Ovary (tissue), 9 donors: Measurements from ENCODE around the gene N4BP2L1. TPM values are rescaled to one million over a fixed set of nuclear protein-coding genes. Genes with fewer than 3 reads are reported as not detected.

Experiments
- DNase-seq, 5 donors: peaks; one replicate each; pipeline ENCODE4 v3.0.0-alpha.2; 2019 to 2020
- H3K27ac ChIP-seq, 2 donors: fragments of 200-600 bp; one replicate each; pipeline versions ENCODE4 v1.5.1 to v1.8.0; 2019 to 2022
- H3K27me3 ChIP-seq: fragments of 200-600 bp; one replicate; pipeline ENCODE4 v1.8.0; 2022
- H3K36me3 ChIP-seq: fragments of 200-600 bp; sonication (generic); one replicate; pipeline ENCODE4 v1.5.1; 2019
- H3K4me1 ChIP-seq: one replicate; pipeline ENCODE4 v1.8.1; 2013; ENCODE audit warnings: mild to moderate bottlenecking, moderate library complexity; ENCODE audit not compliant: insufficient read depth
- H3K4me3 ChIP-seq: fragments of 200-600 bp; sonication (generic); one replicate; pipeline ENCODE4 v1.5.1; 2017
- H3K9me3 ChIP-seq, 2 donors: fragments of 200-600 bp in 1 of 2; sonication (generic) in 1 of 2; one replicate each; pipeline versions ENCODE4 v1.5.1 to v1.8.1; 2013 to 2019; ENCODE audit warnings: mild to moderate bottlenecking in 1 of 2, moderate library complexity in 1 of 2
- CTCF ChIP-seq, 3 donors: fragments of 450-650 bp in 2 of 3; fragments of 200-600 bp in 1 of 3; IDR thresholded peaks; one replicate each; pipeline versions ENCODE4 v1.5.1 to v1.8.0; 2016 to 2022; ENCODE audit warnings: antibody characterized with exemption in 3 of 3, mild to moderate bottlenecking in 1 of 3
- EP300 ChIP-seq: sonication (generic); formaldehyde crosslinking; IDR thresholded peaks from one replicate; pipeline ENCODE4 v1.6.1; 2017; ENCODE audit warnings: antibody characterized with exemption
- POLR2A ChIP-seq: fragments of 450-650 bp; IDR thresholded peaks from one replicate; pipeline ENCODE4 v1.6.1; 2017; ENCODE audit warnings: antibody characterized with exemption, mild to moderate bottlenecking, moderate library complexity
- WGBS, 3 donors: extraction: QIAGEN DNeasy Blood & Tissue Kit in 1 of 3; methylation state at CpG; one replicate each; pipeline versions ENCODE4 v1.1.5 to v1.1.7; 2013 to 2017; 5-methylcytosine and 5-hydroxymethylcytosine counted together
- intact Hi-C, 4 donors: fragments of 100-400 bp; cut with DNase I; formaldehyde crosslinking; loops; one replicate each; pipeline versions ENCODE4 v1.11.0 to v1.15.1; 2022 to 2023
- polyA plus RNA-seq, 2 donors: library from polyadenylated mRNA; stranded (reverse); fragments of 200-250 nt in 1 of 2; fragments of 350-450 nt in 1 of 2; fragmentation: Illumina TruSeq in 1 of 2; extraction: RNeasy Lipid Tissue Mini Kit (QIAGEN cat#74804) in 1 of 2; gene quantifications; one replicate each; pipeline ENCODE4 v1.2.3, GENCODE V29; 2013 to 2014
- total RNA-seq, 7 donors: library from RNA; depleted of rRNA in 2 of 7; stranded (reverse); fragments of >200 nt in 2 of 7; fragmentation: NEBNext Ultra II Directional in 3 of 7; extraction: Animal tissue kit (Norgen Biotek cat#: 25700) in 3 of 7; gene quantifications; one replicate each; pipeline versions ENCODE4 v1.1.0 to v1.2.4, GENCODE V29; 2016 to 2023
- donor health status: DM: no; HTN: no; CAD: no; lungs with moderate emphysema.
- donor health status: DM: no; HTN: no; CAD: no.
- donor health status: Bipolar disorder and iron deficiency.
- donor health status: DM: yes; HTN: yes; CAD: no.
- donor health status: DM: no; HTN: no; CAD: no.
- donor health status: DM: yes; HTN: yes; CAD: no.

The N4BP2L1 gene
- total and polyA plus RNA-seq, 9 donors, result 22.1 to 63.4 (median 30.6) TPM

- TF ChIP-seq CTCF (IDR thresholded peaks at IDR 0.05) (no peak), EP300 (no peak), POLR2A (no peak)
- no peak for DNase-seq
- no peaks in the 10 kb centered on the region for H3K27me3 ChIP-seq
- no peak overlapping the region for H3K4me3 ChIP-seq
- no peak overlapping the region for H3K27ac ChIP-seq
- no peaks in the 10 kb centered on the region for H3K4me1 ChIP-seq
- no peaks in the 10 kb centered on the region for H3K36me3 ChIP-seq
- WGBS, 3 donors, result 97 to 98% (median 97%) methylated on average over 3 of the region's 3 CpGs
- intact Hi-C loops, result no loop called here
- no peaks in the 10 kb centered on the region for H3K9me3 ChIP-seq
Measured at GRCh38 chr13:32446220-32446619, 18.3 kb upstream of the N4BP2L1 start.

GRCh38 chr13:32445461-32445860 lies 17.5 kb upstream of the N4BP2L1 start:
- Histone ChIP-seq H3K4me3 (no peak overlapping the region), H3K27ac (no peak overlapping the region), H3K27me3 (no peaks in the 10 kb centered on the region), H3K4me1 (no peaks in the 10 kb centered on the region), H3K9me3 (no peaks in the 10 kb centered on the region), H3K36me3 (no peaks in the 10 kb centered on the region)
- intact Hi-C loops, result no loop called here
- WGBS, 3 donors, result 94 to 96% (median 96%) methylated on average over 2 of the region's 2 CpGs
- TF ChIP-seq CTCF (IDR thresholded peaks at IDR 0.05) (no peak), POLR2A (no peak), EP300 (no peak)
- DNase-seq, result no peak

- Histone ChIP-seq H3K27ac (no peak overlapping the region), H3K4me3 (no peak overlapping the region), H3K27me3 (no peaks in the 10 kb centered on the region), H3K9me3 (no peaks in the 10 kb centered on the region), H3K36me3 (no peaks in the 10 kb centered on the region), H3K4me1 (no peaks in the 10 kb centered on the region)
- TF ChIP-seq CTCF (IDR thresholded peaks at IDR 0.05), result no peak
- TF ChIP-seq EP300, result no peak
- no peak for TF ChIP-seq POLR2A
- whole genome bisulfite sequencing, 3 donors, result 58 to 70% (median 67%) methylated on average over 2 of the region's 2 CpGs
- no peak for DNase-seq
- intact Hi-C loops, result no loop called here
Measured at GRCh38 chr13:32443111-32443510, 15.2 kb upstream of the N4BP2L1 start.

GRCh38 chr13:32438871-32439270 lies 10.9 kb upstream of the N4BP2L1 start:
- Histone ChIP-seq H3K4me1 (no peaks in the 10 kb centered on the region), H3K36me3 (no peaks in the 10 kb centered on the region), H3K9me3 (no peaks in the 10 kb centered on the region), H3K4me3 (no peak overlapping the region), H3K27ac (no peak overlapping the region), H3K27me3 (no peaks in the 10 kb centered on the region)
- 31 to 58% (median 53%) methylated on average over 4 of the region's 4 CpGs for WGBS, 3 donors
- intact Hi-C loops, result no loop called here
- TF ChIP-seq CTCF (IDR thresholded peaks at IDR 0.05), result no peak
- no peak for TF ChIP-seq POLR2A
- TF ChIP-seq EP300, result no peak
- DNase-seq, result no peak

- TF ChIP-seq EP300 (no peak), CTCF (IDR thresholded peaks at IDR 0.05) (no peak), POLR2A (no peak)
- no peaks in the 10 kb centered on the region for H3K9me3 ChIP-seq
- no peaks in the 10 kb centered on the region for H3K27me3 ChIP-seq
- H3K36me3 ChIP-seq, result no peaks in the 10 kb centered on the region
- H3K4me3 ChIP-seq, result no peak overlapping the region
- no peak for DNase-seq
- 84 to 88% (median 87%) methylated on average over 3 of the region's 3 CpGs for WGBS, 3 donors
- intact Hi-C loops, result no loop called here
- no peak overlapping the region for H3K27ac ChIP-seq
- H3K4me1 ChIP-seq, result peaks cover 3% of the 10 kb centered on the region
Measured at GRCh38 chr13:32432856-32433255, 4.9 kb upstream of the N4BP2L1 start.
